HepG2 (cell line): Measurements from ENCODE around the gene SIGLEC15. TPM values are rescaled to one million over a fixed set of nuclear protein-coding genes. Genes with fewer than 3 reads are reported as not detected.

Experiments
- ATAC-seq: fragments of 200-7000 bp; cut with Tn5 transposase; 3 replicates; pipeline ENCODE4 v1.9.1; 2020; ENCODE audit warnings: mild to moderate bottlenecking, moderate library complexity
- BruUV-seq: library from RNA; stranded (reverse); fragments of 400-500 nt; replicated peaks from 2 replicates; lab custom pipeline; 2021; lab: Mats Ljungman, UMichigan
- CTCF ChIA-PET: fragments of 300-600 bp; formaldehyde crosslinking; extraction: SDS; loops from one replicate; lab custom pipeline; 2021; ENCODE audit warnings: low total read pairs, inconsistent platforms, low intra/inter-chr PET ratio; lab: Yijun Ruan, JAX
- POLR2A ChIA-PET: fragments of 350-600 bp; sonication (Branson Sonifier 250); formaldehyde crosslinking; loops from one replicate; lab custom pipeline; 2020; ENCODE audit warnings: antibody characterized with exemption, inconsistent platforms; lab: Yijun Ruan, JAX
- DNase-seq: peaks from one replicate; pipeline ENCODE4 v3.0.0-alpha.2; 2015; ENCODE audit warnings: low spot score
- FAIRE-seq: peaks from 3 replicates; lab custom pipeline; 2011; peaks lifted over from hg19 to GRCh38; lab: Jason Lieb, UNC
- H2AFZ ChIP-seq: one replicate; pipeline ENCODE4 v1.6.1; 2011; ENCODE audit warnings: low read length, inconsistent platforms
- H3K27ac ChIP-seq: fragments of 300-600 bp; 3 replicates; pipeline ENCODE4 v1.8.0; 2011; ENCODE audit warnings: mixed run types, mild to moderate bottlenecking, mixed read lengths, low read length, inconsistent platforms; ENCODE audit not compliant: insufficient read depth; ENCODE audit errors: extremely low read length
- H3K27me3 ChIP-seq, 2 experiments: fragments of 200-600 bp in 1 of 2; 2 replicates in 1 of 2; 3 replicates in 1 of 2; pipeline versions ENCODE4 v1.6.0 to v1.8.0; 2011; ENCODE audit warnings: low read length in 2 of 2, mild to moderate bottlenecking in 2 of 2, moderate library complexity in 2 of 2, inconsistent platforms in 1 of 2; ENCODE audit not compliant: insufficient read depth in 2 of 2, control insufficient read depth in 1 of 2
- H3K36me3 ChIP-seq, 2 experiments: fragments of 200-600 bp in 1 of 2; replicated peaks in 1 of 2; 2 replicates in 1 of 2; 3 replicates in 1 of 2; pipeline versions ENCODE4 v1.5.1 to v1.8.0; 2011; ENCODE audit warnings: low read length in 2 of 2, inconsistent platforms in 1 of 2; ENCODE audit not compliant: insufficient read depth in 2 of 2, control insufficient read depth in 1 of 2
- H3K4me1 ChIP-seq: 2 replicates; pipeline ENCODE4 v1.5.1; 2012; ENCODE audit warnings: low read length, inconsistent platforms; ENCODE audit not compliant: insufficient read depth
- H3K4me2 ChIP-seq: 2 replicates; pipeline ENCODE4 v1.6.0; 2011; ENCODE audit warnings: low read depth, low read length, inconsistent platforms
- H3K4me3 ChIP-seq, 3 experiments: fragments of 200-600 bp in 1 of 3; sonication (generic), shearing (Covaris generic) in 1 of 3; replicated peaks in 1 of 3; 2 replicates each; pipeline ENCODE4 v1.5.1; 2011 to 2016; ENCODE audit warnings: low read length in 3 of 3, inconsistent platforms in 2 of 3, low read depth in 2 of 3, mild to moderate bottlenecking in 2 of 3, control low read depth in 1 of 3, mixed read lengths in 1 of 3; ENCODE audit not compliant: insufficient read depth in 1 of 3
- H3K79me2 ChIP-seq: one replicate; pipeline ENCODE4 v1.6.1; 2011; ENCODE audit warnings: low read length, inconsistent platforms; ENCODE audit not compliant: insufficient read depth
- H3K9ac ChIP-seq: 2 replicates; pipeline ENCODE4 v1.6.0; 2011; ENCODE audit warnings: mild to moderate bottlenecking, low read depth, low read length, inconsistent platforms; ENCODE audit not compliant: insufficient read depth
- H3K9me3 ChIP-seq: 2 replicates; pipeline ENCODE4 v1.5.1; 2012; ENCODE audit warnings: mild to moderate bottlenecking, low read length
- H4K20me1 ChIP-seq: 2 replicates; pipeline ENCODE4 v1.6.0; 2011; ENCODE audit warnings: inconsistent platforms, mild to moderate bottlenecking, low read length, moderate library complexity; ENCODE audit not compliant: insufficient read depth
- BCLAF1 ChIP-seq: fragments of 450-650 bp; IDR thresholded peaks from 2 replicates; pipeline ENCODE4 v1.6.1; 2017; ENCODE audit warnings: mild to moderate bottlenecking
- ETV5 ChIP-seq: IDR thresholded peaks from 2 replicates; pipeline ENCODE4 v1.6.1; 2018; ENCODE audit warnings: missing biosample characterization, missing genetic modification reagents, inconsistent platforms, borderline replicate concordance
- TARDBP ChIP-seq: sonication (generic); formaldehyde crosslinking; IDR thresholded peaks from 2 replicates; pipeline ENCODE4 v1.8.0; 2022; ENCODE audit warnings: mild to moderate bottlenecking, missing genetic modification reagents
- ZNF24 ChIP-seq: fragments of 450-650 bp; IDR thresholded peaks from 2 replicates; pipeline ENCODE4 v1.6.1; 2017; ENCODE audit warnings: antibody characterized with exemption, mild to moderate bottlenecking
- WGBS: methylation state at CpG from one replicate; pipeline ENCODE4 v1.1.6; 2017; ENCODE audit warnings: low lambda C conversion rate; 5-methylcytosine and 5-hydroxymethylcytosine counted together
- in situ Hi-C: cut with HindIII; loops from 2 replicates; pipeline ENCODE4 v1.10.0; 2017; ENCODE audit warnings: low pct_unique_long_range_greater_than_20kb; ENCODE audit not compliant: extremely low pct_ligation_motif_present
- intact Hi-C: fragments of 100-400 bp; cut with micrococcal nuclease; formaldehyde crosslinking; loops from one replicate; pipeline ENCODE4 v1.10.0; 2022; ENCODE audit not compliant: unreplicated experiment
- polyA plus RNA-seq, 8 experiments: library from polyadenylated mRNA; depleted of rRNA in 3 of 8; stranded (reverse) in 7 of 8; unstranded in 1 of 8; fragments of >200 nt; fragmentation: Illumina TruSeq in 4 of 8; extraction: Trizol in 4 of 8; gene quantifications; 2 replicates each; pipeline versions ENCODE4 v1.2.1 to v1.2.3, GENCODE V29; 2011 to 2016; ENCODE audit warnings: low read depth in 4 of 8, missing spikeins in 1 of 8, mixed read lengths in 1 of 8; ENCODE audit not compliant: insufficient read depth in 1 of 8
- total RNA-seq, 5 experiments: library from RNA; depleted of rRNA; stranded (reverse); fragments of >200 nt; fragmentation: Illumina TruSeq; extraction: Trizol; gene quantifications; 2 replicates each; pipeline ENCODE4 v1.2.3, GENCODE V29; 2016; ENCODE audit warnings: low read depth in 1 of 5

SIGLEC15 gene
- total and polyA plus RNA-seq, 2 of the 13 experiments (the other 11 are each of a cell fraction or from before 2014, with no cell fraction given), result not detected

- TF ChIP-seq ZNF24 (no peak), ETV5 (no peak)
Observed at GRCh38 chr18:45783097-45784075, 42.1 kb upstream of the SIGLEC15 start (continued).

GRCh38 chr18:45785134-45785533, 40.3 kb upstream of the SIGLEC15 start:
- no peaks in the 10 kb centered on the region for H3K79me2 ChIP-seq
- H3K4me2 ChIP-seq, result no peak overlapping the region
- no peak overlapping the region for H2AFZ ChIP-seq
- intact Hi-C loops, result no loop called here
- no peaks in the 10 kb centered on the region for H3K36me3 ChIP-seq
- CTCF ChIA-PET, result no interaction called here
- in situ Hi-C loops, result no loop called here
- no peak overlapping the region for H3K4me3 ChIP-seq
- no peaks in the 10 kb centered on the region for H3K9me3 ChIP-seq
- H3K9ac ChIP-seq, result no peak overlapping the region
- 21% methylated on average over 4 of the region's 4 CpGs for WGBS
- FAIRE-seq, result no peak
- DNase-seq, result no peak
- no peak for ATAC-seq
- POLR2A ChIA-PET, result no interaction called here
- H4K20me1 ChIP-seq, result no peaks in the 10 kb centered on the region
- BruUV-seq, result no TSS peak
- TF ChIP-seq TARDBP (CRISPR knock-in tag), result no peak
- no peak for TF ChIP-seq BCLAF1
- H3K27ac ChIP-seq, result no peak overlapping the region
- no peaks in the 10 kb centered on the region for H3K4me1 ChIP-seq
- H3K27me3 ChIP-seq, result no peaks in the 10 kb centered on the region
